SK-N-SH (cell line): ENCODE data around the gene PRR16. TPM values are rescaled to one million over a fixed set of nuclear protein-coding genes. Genes with fewer than 3 reads are reported as not detected.

Experiments used
- CTCF ChIA-PET: fragments of 300-600, 350-600 bp; formaldehyde crosslinking; extraction: SDS; loops from one replicate; lab custom pipeline; 2021; lab: Yijun Ruan, JAX
- POLR2A ChIA-PET: fragments of 350-600 bp; sonication (Branson Sonifier 250); formaldehyde crosslinking; extraction: SDS; loops from one replicate; lab custom pipeline; 2020; ENCODE audit warnings: antibody characterized with exemption, inconsistent platforms; lab: Yijun Ruan, JAX
- DNase-seq: peaks from one replicate; pipeline ENCODE4 v3.0.0; 2012
- H2AFZ ChIP-seq: fragments of 200-600 bp; sonication (generic); 2 replicates; pipeline ENCODE4 v1.8.1; 2016; ENCODE audit warnings: antibody characterized with exemption, mild to moderate bottlenecking, low read depth
- H3F3A ChIP-seq: fragments of 200-600 bp; sonication (generic); replicated peaks from 2 replicates; pipeline ENCODE3; 2016; ENCODE audit warnings: antibody characterized with exemption, mild to moderate bottlenecking; ENCODE audit not compliant: insufficient read depth
- H3K27ac ChIP-seq, 2 experiments: fragments of 200-500 bp in 1 of 2; fragments of 200-600 bp in 1 of 2; sonication (Bioruptor generic) in 1 of 2; sonication (generic), shearing (Covaris generic) in 1 of 2; 2 replicates each; pipeline versions ENCODE4 v1.5.1 to v1.6.1; 2014 to 2016; ENCODE audit warnings: low read depth in 2 of 2, inconsistent platforms in 1 of 2, low read length in 1 of 2, mild to moderate bottlenecking in 1 of 2, mixed read lengths in 1 of 2
- H3K27me3 ChIP-seq: fragments of 200-600 bp; sonication (generic), shearing (Covaris generic); 2 replicates; pipeline ENCODE4 v1.6.1; 2016; ENCODE audit warnings: mixed run types; ENCODE audit not compliant: insufficient read depth
- H3K36me3 ChIP-seq, 2 experiments: fragments of 200-500 bp in 1 of 2; fragments of 200-600 bp in 1 of 2; sonication (Bioruptor generic) in 1 of 2; sonication (generic) in 1 of 2; replicated peaks in 1 of 2; 2 replicates each; pipeline versions ENCODE3 to v1.5.1; 2014 to 2016; ENCODE audit warnings: low read length in 1 of 2, mild to moderate bottlenecking in 1 of 2; ENCODE audit not compliant: insufficient read depth in 2 of 2, control insufficient read depth in 1 of 2
- H3K4me1 ChIP-seq, 2 experiments: fragments of 200-500 bp in 1 of 2; fragments of 200-600 bp in 1 of 2; sonication (Bioruptor generic) in 1 of 2; sonication (generic), shearing (Covaris generic) in 1 of 2; 2 replicates each; pipeline versions ENCODE4 v1.5.1 to v1.6.1; 2014 to 2016; ENCODE audit warnings: low read depth in 1 of 2, low read length in 1 of 2, mixed run types in 1 of 2; ENCODE audit not compliant: insufficient read depth in 2 of 2, control insufficient read depth in 1 of 2
- H3K4me2 ChIP-seq: fragments of 200-600 bp; sonication (generic), shearing (Covaris generic); 2 replicates; pipeline ENCODE4 v1.6.1; 2017; ENCODE audit warnings: mixed run types
- H3K4me3 ChIP-seq, 2 experiments: fragments of 200-500 bp in 1 of 2; fragments of 200-600 bp in 1 of 2; sonication (Bioruptor generic) in 1 of 2; sonication (generic), shearing (Covaris generic) in 1 of 2; 2 replicates each; pipeline versions ENCODE4 v1.5.1 to v1.8.1; 2014 to 2016; ENCODE audit warnings: low read depth in 2 of 2, inconsistent platforms in 1 of 2, low read length in 1 of 2, mild to moderate bottlenecking in 1 of 2, mixed read lengths in 1 of 2, moderate library complexity in 1 of 2
- H3K79me2 ChIP-seq: fragments of 200-600 bp; sonication (generic); 2 replicates; pipeline ENCODE4 v1.8.1; 2017; ENCODE audit warnings: mild to moderate bottlenecking; ENCODE audit not compliant: insufficient read depth
- H3K9ac ChIP-seq: fragments of 200-600 bp; sonication (generic); 2 replicates; pipeline ENCODE4 v1.6.1; 2017; ENCODE audit warnings: mixed run types
- H3K9me2 ChIP-seq: fragments of 200-600 bp; sonication (generic); 2 replicates; pipeline ENCODE4 v1.6.1; 2017; ENCODE audit warnings: mixed run types
- H3K9me3 ChIP-seq: fragments of 200-600 bp; sonication (generic); 2 replicates; pipeline ENCODE4 v1.6.1; 2017; ENCODE audit warnings: mixed run types, mild to moderate bottlenecking, moderate library complexity
- H4K20me1 ChIP-seq: fragments of 200-600 bp; sonication (generic); 2 replicates; pipeline ENCODE4 v1.6.1; 2017; ENCODE audit warnings: mild to moderate bottlenecking, mixed run types; ENCODE audit not compliant: insufficient read depth
- CHD2 ChIP-seq: fragments of 150-350 bp; IDR thresholded peaks from 2 replicates; pipeline ENCODE4 v1.6.1; 2018; ENCODE audit warnings: low read length; ENCODE audit not compliant: partially characterized antibody
- CTCF ChIP-seq: fragments of 200-600 bp; sonication (generic); IDR thresholded peaks from 2 replicates; pipeline ENCODE4 v1.6.1; 2017; ENCODE audit warnings: antibody characterized with exemption, mild to moderate bottlenecking, moderate library complexity
- EP300 ChIP-seq, 2 experiments: IDR thresholded peaks; 2 replicates each; pipeline versions ENCODE4 v1.4.0 to v1.6.1; 2012; ENCODE audit warnings: borderline replicate concordance in 1 of 2, low read depth in 1 of 2, low read length in 1 of 2
- FOSL2 ChIP-seq: IDR thresholded peaks from 2 replicates; pipeline ENCODE4 v1.4.0; 2012; ENCODE audit warnings: low read depth, mild to moderate bottlenecking, moderate library complexity, borderline replicate concordance
- FOXJ3 ChIP-seq: sonication (generic); formaldehyde crosslinking; IDR thresholded peaks from 2 replicates; pipeline ENCODE4 v1.5.1; 2020; ENCODE audit warnings: mild to moderate bottlenecking, missing genetic modification reagents
- FOXM1 ChIP-seq: IDR thresholded peaks from 2 replicates; pipeline ENCODE4 v1.4.0; 2012; ENCODE audit warnings: low read depth, mild to moderate bottlenecking
- GATA2 ChIP-seq: sonication (generic); formaldehyde crosslinking; IDR thresholded peaks from 2 replicates; pipeline ENCODE4 v1.5.0; 2020; ENCODE audit warnings: mild to moderate bottlenecking, missing genetic modification reagents
- JUND ChIP-seq: IDR thresholded peaks from 2 replicates; pipeline ENCODE4 v1.4.0; 2012
- MXI1 ChIP-seq: IDR thresholded peaks from 2 replicates; pipeline ENCODE4 v1.6.1; 2012; ENCODE audit warnings: mild to moderate bottlenecking, low read depth, low read length, improper control_type of control experiment
- NRF1 ChIP-seq: IDR thresholded peaks from 2 replicates; pipeline ENCODE4 v1.6.1; 2012; ENCODE audit warnings: low read depth, mild to moderate bottlenecking, low read length
- POLR2AphosphoS5 ChIP-seq: IDR thresholded peaks from 2 replicates; pipeline ENCODE4 v1.6.1; 2012; ENCODE audit warnings: low read depth, low read length
- RAD21 ChIP-seq: IDR thresholded peaks from 2 replicates; pipeline ENCODE4 v1.6.1; 2012; ENCODE audit warnings: mild to moderate bottlenecking, low read length
- RCOR1 ChIP-seq: fragments of 150-350 bp; IDR thresholded peaks from 2 replicates; pipeline ENCODE4 v1.6.1; 2017; ENCODE audit warnings: antibody characterized with exemption, low read length
- RFX5 ChIP-seq: IDR thresholded peaks from 2 replicates; pipeline ENCODE4 v1.6.1; 2012; ENCODE audit warnings: mild to moderate bottlenecking, improper control_type of control experiment, low read length
- RXRA ChIP-seq: IDR thresholded peaks from 2 replicates; pipeline ENCODE4 v1.4.0; 2012; ENCODE audit warnings: low read depth, mild to moderate bottlenecking, borderline replicate concordance
- SIN3A ChIP-seq: IDR thresholded peaks from 2 replicates; pipeline ENCODE4 v1.6.1; 2012; ENCODE audit warnings: low read depth, mild to moderate bottlenecking, low read length, moderate library complexity, borderline replicate concordance
- TAF1 ChIP-seq: IDR thresholded peaks from 2 replicates; pipeline ENCODE4 v1.6.1; 2012; ENCODE audit warnings: low read depth, mild to moderate bottlenecking, low read length, moderate library complexity, borderline replicate concordance
- TCF12 ChIP-seq: IDR thresholded peaks from 2 replicates; pipeline ENCODE4 v1.4.0; 2012
- TEAD4 ChIP-seq: IDR thresholded peaks from 2 replicates; pipeline ENCODE4 v1.4.0; 2012; ENCODE audit warnings: mild to moderate bottlenecking, borderline replicate concordance; ENCODE audit not compliant: insufficient read depth
- WGBS: methylation state at CpG from one replicate; pipeline ENCODE4 v1.1.6; 2017; ENCODE audit warnings: low lambda C conversion rate; 5-methylcytosine and 5-hydroxymethylcytosine counted together
- polyA plus RNA-seq, 3 experiments: library from polyadenylated mRNA; depleted of rRNA; stranded (reverse); fragments of >200 nt; gene quantifications; 2 replicates each; pipeline ENCODE4 v1.2.3, GENCODE V29; 2012
- TF ChIP-seq, protein P1 (sequence below): IDR thresholded peaks from 2 replicates; pipeline ENCODE4; 2012

The PRR16 gene
- polyA plus RNA-seq, 1 of the 3 experiments (the other 2 are of a cell fraction): 26.7 TPM

- peak overlapping the region; percentile 52 to 55; a peak in 3 of 4 replicates for H3K27ac ChIP-seq
- H3K9ac ChIP-seq: no peak overlapping the region
- no peak overlapping the region for H3K4me2 ChIP-seq
- TF ChIP-seq, protein P1, sequence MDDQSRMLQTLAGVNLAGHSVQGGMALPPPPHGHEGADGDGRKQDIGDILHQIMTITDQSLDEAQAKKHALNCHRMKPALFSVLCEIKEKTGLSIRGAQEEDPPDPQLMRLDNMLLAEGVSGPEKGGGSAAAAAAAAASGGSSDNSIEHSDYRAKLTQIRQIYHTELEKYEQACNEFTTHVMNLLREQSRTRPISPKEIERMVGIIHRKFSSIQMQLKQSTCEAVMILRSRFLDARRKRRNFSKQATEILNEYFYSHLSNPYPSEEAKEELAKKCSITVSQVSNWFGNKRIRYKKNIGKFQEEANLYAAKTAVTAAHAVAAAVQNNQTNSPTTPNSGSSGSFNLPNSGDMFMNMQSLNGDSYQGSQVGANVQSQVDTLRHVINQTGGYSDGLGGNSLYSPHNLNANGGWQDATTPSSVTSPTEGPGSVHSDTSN: peak; percentile 82
- TF ChIP-seq GATA2 (no peak), FOXJ3 (CRISPR knock-in tag) (no peak), EP300 (IDR thresholded peaks at IDR 0.05; ENCODE audit: borderline replicate concordance in 1 of 2, low read depth in 1 of 2, low read length in 1 of 2) (peak; percentile 12 to 56; a peak in 1 of 4 replicates), POLR2AphosphoS5 (peak; percentile 34; the same call in 1 of the 2 replicates), FOSL2 (peak; percentile 45; the same call in 1 of the 2 replicates), TEAD4 (0 out of 2 replicates have a peak, but pooled peaks have one; percentile 42), FOXM1 (0 out of 2 replicates have a peak, but pooled peaks have one; percentile 18), RFX5 (no peak), CTCF (no peak), TCF12 (peak; percentile 90), JUND (peak; percentile 23; the same call in 1 of the 2 replicates), RAD21 (no peak), NRF1 (no peak), SIN3A (no peak), RXRA (no peak), RCOR1 (no peak), CHD2 (no peak), TAF1 (no peak), MXI1 (no peak)
- H3K9me3 ChIP-seq: no peaks in the 10 kb centered on the region
- H3F3A ChIP-seq: peaks cover 7% of the 10 kb centered on the region
- no peaks in the 10 kb centered on the region for H3K9me2 ChIP-seq
- H3K79me2 ChIP-seq: peaks cover 87% of the 10 kb centered on the region
- peaks cover 0 to 9% of the 10 kb centered on the region in 2 experiments for H3K36me3 ChIP-seq
- H3K4me3 ChIP-seq: no peak overlapping the region
- H2AFZ ChIP-seq: no peak overlapping the region
- ChIA-PET POLR2A (no interaction called here), CTCF (interaction anchor here (0.6 to 0.7 kb wide), 2 partner anchors 54 to 250 kb away, joined by 3 read pairs; no protein-coding TSS in a partner anchor)
- H3K4me1 ChIP-seq: peaks cover 3 to 4% of the 10 kb centered on the region in 2 experiments; a peak in 2 of 4 replicates
- no peaks in the 10 kb centered on the region for H4K20me1 ChIP-seq
- H3K27me3 ChIP-seq: no peaks in the 10 kb centered on the region
- no peak for DNase-seq
- 28% methylated on average over 3 of the region's 3 CpGs for WGBS
These were observed 80.9 kb downstream of the PRR16 start for GRCh38 chr5:120545007-120545406.
